ENCODE measurements around the gene EIF2AK3. TPM values are rescaled to one million over a fixed set of nuclear protein-coding genes. Genes with fewer than 3 reads are reported as not detected.
"Not testable (repeated sequence)": the region's sequence is repeated elsewhere in the genome, so short reads cannot be mapped to it uniquely, and the experiment has no call there.

The EIF2AK3 gene
- total RNA-seq, 2 experiments from 2014 or later: 17.0 to 29.8 TPM

DNA sequence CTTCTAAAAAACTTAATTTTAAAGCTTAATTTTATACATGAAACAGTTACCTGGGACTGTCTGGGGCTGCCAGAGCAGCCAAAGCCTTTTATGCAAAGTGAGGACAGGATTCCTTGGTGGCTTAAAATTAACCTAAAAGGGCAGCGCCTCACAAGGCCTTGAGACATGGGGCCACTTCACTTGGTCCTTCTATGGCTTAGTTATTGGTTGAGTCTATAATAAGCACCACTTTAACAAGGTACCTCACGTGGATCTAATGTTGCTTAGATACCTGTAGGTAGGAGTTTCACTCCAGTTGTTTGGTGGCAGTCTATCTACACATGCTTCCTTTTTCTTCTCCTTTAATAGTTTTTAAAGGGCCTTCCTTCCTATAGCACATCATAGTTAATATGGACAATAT is 51.6 kb downstream of the EIF2AK3 start:
- H3K4me1 Mint-ChIP-seq: peaks cover 42% of the 10 kb centered on the region
- CTCF ChIA-PET: interaction anchor here (0.7 to 1.4 kb wide), 2 partner anchors 10 to 19 kb away, joined by 3 read pairs; no protein-coding TSS in a partner anchor
- H3K36me3 Mint-ChIP-seq: peaks cover 50% of the 10 kb centered on the region
- no peaks in the 10 kb centered on the region for H3K27me3 Mint-ChIP-seq
- H3K27ac Mint-ChIP-seq: no peak overlapping the region
- no peaks in the 10 kb centered on the region for H3K9me3 Mint-ChIP-seq (ENCODE audit: low read depth)
- no peak for DNase-seq
- no peak for ATAC-seq
- no peak overlapping the region for H3K4me3 Mint-ChIP-seq

- Mint-ChIP-seq H3K4me3 (no peak overlapping the region), H3K4me1 (peaks cover 42% of the 10 kb centered on the region), H3K36me3 (peaks cover 50% of the 10 kb centered on the region), H3K27me3 (no peaks in the 10 kb centered on the region), H3K27ac (peak overlapping the region; percentile 39), H3K9me3 (ENCODE audit: low read depth) (no peaks in the 10 kb centered on the region)
- DNase-seq (no peak), ATAC-seq (no peak)
- CTCF ChIA-PET: interaction anchor here (0.7 to 1.4 kb wide), 3 partner anchors 10 to 72 kb away, joined by 3 read pairs; no protein-coding TSS in a partner anchor
These were observed 52.2 kb downstream of the EIF2AK3 start for GRCh38 chr2:88575051-88575450.

DNA sequence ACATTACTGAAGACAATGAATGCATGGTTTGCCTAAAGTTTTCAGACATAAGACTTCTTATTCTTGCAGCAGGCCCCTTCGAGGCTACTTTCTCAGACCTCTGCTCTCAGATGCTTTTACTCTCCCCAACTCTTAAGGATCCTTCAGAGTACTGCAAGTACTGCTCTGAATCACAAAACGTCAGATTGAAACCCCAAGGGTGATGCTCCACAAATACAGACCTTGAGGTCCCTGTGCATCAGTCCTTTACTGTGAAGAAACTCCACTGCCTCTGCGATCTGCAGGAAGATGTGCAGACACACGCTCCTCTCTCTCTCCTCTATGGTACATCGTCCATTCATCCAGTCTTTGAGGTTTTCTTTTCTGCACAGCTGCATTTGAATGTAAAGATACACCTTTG is 52.8 kb downstream of the EIF2AK3 start:
- Mint-ChIP-seq H3K4me1 (peaks cover 42% of the 10 kb centered on the region), H3K27me3 (no peaks in the 10 kb centered on the region), H3K9me3 (ENCODE audit: low read depth) (no peaks in the 10 kb centered on the region), H3K27ac (peak overlapping the region; percentile 39), H3K36me3 (peaks cover 53% of the 10 kb centered on the region), H3K4me3 (no peak overlapping the region)
- CTCF ChIA-PET: interaction anchor here (1.0 to 1.3 kb wide), 2 partner anchors 72 to 97 kb away, joined by 3 to 4 read pairs; no protein-coding TSS in a partner anchor
- ATAC-seq (peak; percentile 94), DNase-seq (peak; percentile 63)

DNA sequence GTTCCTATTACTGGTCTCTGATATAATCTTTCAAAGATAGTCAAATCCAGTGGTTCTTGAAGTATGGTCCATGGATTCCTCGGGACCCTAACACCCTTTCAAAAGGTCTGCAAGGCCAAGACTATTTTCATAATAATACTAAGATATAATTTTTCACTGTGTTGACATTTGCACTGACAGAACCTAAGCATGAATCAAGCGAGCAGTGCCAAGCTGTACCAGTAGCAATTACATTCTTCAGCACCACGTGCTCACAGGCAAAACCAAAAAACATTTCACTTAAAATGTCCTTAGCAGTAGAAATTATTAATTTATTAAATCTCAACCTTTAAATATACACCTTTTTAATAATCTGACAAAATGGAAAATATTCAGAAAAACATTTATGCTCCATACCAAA is 59.1 kb downstream of the EIF2AK3 start:
- H3K27me3 Mint-ChIP-seq: no peaks in the 10 kb centered on the region
- CTCF ChIA-PET: no interaction called here
- no peak overlapping the region for H3K27ac Mint-ChIP-seq
- peaks cover 18% of the 10 kb centered on the region for H3K4me1 Mint-ChIP-seq
- no peaks in the 10 kb centered on the region for H3K9me3 Mint-ChIP-seq (ENCODE audit: low read depth)
- no peak for DNase-seq
- no peak overlapping the region for H3K4me3 Mint-ChIP-seq
- ATAC-seq: no peak
- peaks cover 35% of the 10 kb centered on the region for H3K36me3 Mint-ChIP-seq

DNA sequence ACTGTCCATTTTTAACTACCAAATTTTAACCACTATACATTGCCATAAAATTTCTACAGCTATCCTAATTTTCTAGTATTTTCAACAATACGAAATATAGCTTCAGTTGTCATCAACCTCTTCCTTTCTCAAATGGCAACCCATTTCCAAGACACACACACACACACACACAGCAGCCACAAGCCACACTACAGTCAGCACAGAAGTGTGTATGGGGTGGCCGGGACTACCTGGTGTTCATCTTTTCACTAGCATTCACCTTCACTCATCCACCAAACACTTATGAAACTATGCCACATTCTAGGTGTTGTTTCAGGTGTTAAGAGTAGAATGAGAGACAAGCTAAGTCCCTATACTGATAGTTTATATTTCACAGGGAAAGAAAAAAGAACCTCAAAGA is 62.9 kb downstream of the EIF2AK3 start:
- Mint-ChIP-seq H3K27ac (no peak overlapping the region), H3K36me3 (peaks cover 32% of the 10 kb centered on the region), H3K27me3 (no peaks in the 10 kb centered on the region), H3K9me3 (ENCODE audit: low read depth) (no peaks in the 10 kb centered on the region), H3K4me1 (peaks cover 40% of the 10 kb centered on the region), H3K4me3 (no peak overlapping the region)
- ATAC-seq: no peak
- no peak for DNase-seq
- CTCF ChIA-PET: interaction anchor here (1.4 kb wide), 1 partner anchor 107 kb away, joined by 4 read pairs; no protein-coding TSS in a partner anchor

- Mint-ChIP-seq H3K4me1 (peaks cover 40% of the 10 kb centered on the region), H3K9me3 (ENCODE audit: low read depth) (no peaks in the 10 kb centered on the region), H3K36me3 (peaks cover 25% of the 10 kb centered on the region), H3K4me3 (no peak overlapping the region), H3K27me3 (no peaks in the 10 kb centered on the region), H3K27ac (no peak overlapping the region)
- ATAC-seq (no peak), DNase-seq (no peak)
- CTCF ChIA-PET: no interaction called here
These were observed 64.1 kb downstream of the EIF2AK3 start for GRCh38 chr2:88563129-88563528.

DNA sequence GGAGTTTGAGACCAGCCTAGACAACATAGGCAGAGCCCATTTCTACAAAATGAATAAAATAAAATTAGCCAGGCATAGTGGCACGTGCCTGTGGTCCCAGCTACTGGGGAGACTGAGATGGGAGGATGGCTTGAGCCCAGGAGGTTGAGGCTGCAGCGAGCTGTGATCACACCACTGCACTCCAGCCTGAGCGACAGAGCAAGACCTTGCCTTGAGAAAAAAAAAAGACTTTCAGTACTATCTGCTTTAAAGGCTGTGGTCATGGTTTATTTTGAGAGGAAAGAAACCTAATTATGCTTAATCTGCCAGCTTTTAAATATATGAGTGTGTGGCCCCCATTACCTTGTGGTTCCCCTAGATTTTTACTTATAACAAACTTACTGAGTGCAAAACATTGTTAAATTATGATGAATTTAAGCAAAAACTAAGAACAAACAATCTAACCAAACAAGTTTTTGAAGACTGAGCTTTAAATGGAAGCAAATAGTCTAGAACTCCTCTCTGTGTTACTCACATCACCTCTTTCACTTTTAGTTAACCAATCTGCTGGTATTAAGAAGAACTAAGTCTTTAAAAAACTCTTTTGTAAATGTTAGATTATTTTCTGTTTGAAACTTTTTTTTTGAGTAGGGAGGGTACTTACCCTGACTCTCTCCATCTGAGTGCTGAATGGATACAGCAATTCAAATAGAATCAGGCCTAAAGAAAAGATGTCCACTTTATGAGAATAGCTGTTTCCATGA is 65.4 kb downstream of the EIF2AK3 start:
- no peak overlapping the region for H3K4me3 Mint-ChIP-seq
- DNase-seq (no peak), ATAC-seq (peak; percentile 55)
- peaks cover 25% of the 10 kb centered on the region for H3K36me3 Mint-ChIP-seq
- CTCF ChIA-PET: interaction anchor here (0.8 to 1.6 kb wide), 2 partner anchors 10 to 38 kb away, joined by 3 to 5 read pairs; no protein-coding TSS in a partner anchor
- peaks cover 40% of the 10 kb centered on the region for H3K4me1 Mint-ChIP-seq
- no peaks in the 10 kb centered on the region for H3K27me3 Mint-ChIP-seq
- peak overlapping the region; percentile 83 for H3K27ac Mint-ChIP-seq
- H3K9me3 Mint-ChIP-seq (ENCODE audit: low read depth): no peaks in the 10 kb centered on the region

- peak; percentile 64 for ATAC-seq
- Mint-ChIP-seq H3K36me3 (peaks cover 25% of the 10 kb centered on the region), H3K4me1 (peaks cover 40% of the 10 kb centered on the region), H3K27ac (peak overlapping the region; percentile 83), H3K4me3 (peak overlapping the region; percentile 3), H3K9me3 (ENCODE audit: low read depth) (no peaks in the 10 kb centered on the region), H3K27me3 (no peaks in the 10 kb centered on the region)
- CTCF ChIA-PET: interaction anchor here (1.6 kb wide), 1 partner anchor 9 kb away, joined by 5 read pairs; no protein-coding TSS in a partner anchor
- no peak for DNase-seq
These were observed 66.5 kb downstream of the EIF2AK3 start for GRCh38 chr2:88560619-88561307.

- ATAC-seq: no peak
- H3K36me3 Mint-ChIP-seq: peaks cover 21% of the 10 kb centered on the region
- CTCF ChIA-PET: interaction anchor here (1.2 to 1.7 kb wide), 2 partner anchors 12 to 114 kb away, joined by 3 to 5 read pairs; no protein-coding TSS in a partner anchor
These were observed 70.0 kb downstream of the EIF2AK3 start for GRCh38 chr2:88557290-88557689.

GRCh38 chr2:88556026-88556425 is 71.2 kb downstream of the EIF2AK3 start:
- Mint-ChIP-seq H3K4me1 (peaks cover 13% of the 10 kb centered on the region), H3K36me3 (peaks cover 16% of the 10 kb centered on the region), H3K27ac (no peak overlapping the region), H3K9me3 (ENCODE audit: low read depth) (no peaks in the 10 kb centered on the region), H3K4me3 (no peak overlapping the region), H3K27me3 (peaks cover 3% of the 10 kb centered on the region)
- ATAC-seq (no peak), DNase-seq (no peak)
- CTCF ChIA-PET: interaction anchor here (0.9 kb wide), 1 partner anchor 117 kb away, joined by 3 read pairs; no protein-coding TSS in a partner anchor

More at GRCh38 chr2:88557290-88557689, 70.0 kb downstream of the EIF2AK3 start:
- peaks cover 24% of the 10 kb centered on the region for H3K4me1 Mint-ChIP-seq
- no peak overlapping the region for H3K27ac Mint-ChIP-seq
- H3K9me3 Mint-ChIP-seq (ENCODE audit: low read depth): no peaks in the 10 kb centered on the region
- no peak for DNase-seq
- H3K27me3 Mint-ChIP-seq: no peaks in the 10 kb centered on the region
- no peak overlapping the region for H3K4me3 Mint-ChIP-seq

- CTCF ChIA-PET: no interaction called here
- Mint-ChIP-seq H3K36me3 (peaks cover 4% of the 10 kb centered on the region), H3K27me3 (peaks cover 15% of the 10 kb centered on the region), H3K4me3 (no peak overlapping the region), H3K27ac (no peak overlapping the region), H3K9me3 (ENCODE audit: low read depth) (no peaks in the 10 kb centered on the region), H3K4me1 (peaks cover 2% of the 10 kb centered on the region)
- DNase-seq (no peak), ATAC-seq (no peak)
These were observed 73.1 kb downstream of the EIF2AK3 start for GRCh38 chr2:88554189-88554588.

DNA sequence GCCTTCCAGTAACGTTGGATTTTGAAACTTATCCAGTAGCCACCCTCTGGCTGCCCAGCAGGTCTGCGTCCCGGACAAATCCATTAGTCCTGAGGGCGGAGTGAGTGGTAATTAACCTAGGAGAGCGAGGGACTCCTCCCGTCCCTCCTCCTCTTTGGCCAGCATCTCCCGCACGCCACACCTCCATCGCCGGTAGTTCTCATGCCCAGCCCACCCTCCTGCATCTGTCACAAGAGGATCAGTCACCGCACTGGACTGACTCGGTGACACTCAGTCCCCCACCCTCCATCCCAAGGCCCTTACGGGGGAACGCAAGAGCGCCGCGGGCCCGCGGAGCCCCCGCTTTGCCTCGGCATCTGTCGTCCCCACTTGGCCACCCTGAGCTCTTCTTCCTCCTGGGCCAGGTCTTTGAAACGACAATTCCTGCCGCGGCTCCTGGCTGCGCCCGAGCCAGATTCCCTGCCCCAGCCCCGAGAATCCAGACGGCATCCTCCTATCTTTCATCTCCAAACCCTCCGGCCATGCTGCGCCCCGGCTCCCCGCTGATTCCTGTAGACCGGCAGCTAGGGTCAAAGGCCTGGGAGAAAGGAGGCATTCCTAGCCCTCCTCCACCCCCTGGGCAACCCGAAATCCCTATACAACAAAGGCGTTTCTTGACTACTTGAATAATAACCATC is 77.5 kb downstream of the EIF2AK3 start:
- DNase-seq: no peak
- Mint-ChIP-seq H3K4me1 (peaks cover 2% of the 10 kb centered on the region), H3K36me3 (no peaks in the 10 kb centered on the region), H3K27ac (no peak overlapping the region), H3K27me3 (peaks cover 20% of the 10 kb centered on the region), H3K4me3 (no peak overlapping the region), H3K9me3 (ENCODE audit: low read depth) (no peaks in the 10 kb centered on the region)
- CTCF ChIA-PET: interaction anchor here (0.7 kb wide), 1 partner anchor 10 kb away, joined by 3 read pairs; no protein-coding TSS in a partner anchor
- ATAC-seq: no peak

DNA sequence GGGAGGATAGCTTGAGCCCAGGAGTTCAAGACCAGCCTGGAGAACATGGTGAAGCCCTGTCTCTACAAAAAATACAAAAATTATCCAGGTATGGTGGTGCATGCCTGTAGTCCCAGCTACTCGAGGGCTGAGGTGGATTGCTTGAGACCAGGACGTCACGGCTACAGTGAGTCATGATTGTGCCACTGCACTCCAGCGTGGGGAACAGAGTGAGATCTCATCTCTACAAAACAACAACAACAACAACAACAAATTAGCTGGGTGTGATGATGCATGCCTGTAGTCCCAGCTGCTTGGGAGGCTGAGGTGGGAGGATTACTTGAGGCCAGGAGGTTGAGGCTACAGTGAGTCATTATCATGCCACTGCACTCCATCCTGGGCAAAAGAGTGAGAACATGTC is 81.0 kb downstream of the EIF2AK3 start:
- CTCF ChIA-PET; H3K4me3 Mint-ChIP-seq; H3K4me1 Mint-ChIP-seq; ATAC-seq; DNase-seq; H3K9me3 Mint-ChIP-seq (ENCODE audit: low read depth); H3K36me3 Mint-ChIP-seq; H3K27ac Mint-ChIP-seq: not testable (repeated sequence)
- H3K27me3 Mint-ChIP-seq: peaks cover 24% of the 10 kb centered on the region
